ENCODE data around the gene DNER.

DNA sequence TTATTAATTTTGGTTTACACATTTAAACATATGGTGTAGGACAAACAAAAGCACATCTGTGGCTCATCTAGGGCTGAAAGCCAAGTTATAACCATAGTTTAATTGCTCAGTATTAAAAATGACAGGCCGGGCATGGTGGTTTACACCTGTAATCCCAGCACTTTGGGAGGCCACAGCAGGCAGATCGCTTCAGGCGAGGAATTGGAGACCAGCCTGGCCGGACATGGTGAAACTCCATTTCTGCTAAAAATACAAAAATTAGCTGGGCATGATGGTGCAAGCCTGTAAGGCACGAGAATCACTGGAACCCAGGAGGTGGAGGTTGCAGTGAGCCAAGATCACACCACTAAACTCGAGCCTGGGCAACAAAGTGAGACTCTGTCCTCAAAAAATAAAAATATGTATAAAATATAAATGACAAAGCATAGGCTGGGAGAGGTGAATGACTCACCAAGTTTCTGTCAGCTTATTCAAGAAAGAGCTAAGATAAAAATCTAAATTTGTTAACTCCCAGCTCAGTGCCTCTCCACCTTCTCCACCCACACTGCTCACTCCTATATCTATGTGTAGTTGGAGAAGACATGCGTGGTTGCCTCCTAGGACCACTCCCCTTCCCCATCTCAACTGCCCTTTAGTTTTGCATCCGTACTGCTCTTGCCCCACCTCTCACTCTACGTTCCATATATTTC lies 364.1 kb downstream of the DNER start:
- TF ChIP-seq, protein P1, sequence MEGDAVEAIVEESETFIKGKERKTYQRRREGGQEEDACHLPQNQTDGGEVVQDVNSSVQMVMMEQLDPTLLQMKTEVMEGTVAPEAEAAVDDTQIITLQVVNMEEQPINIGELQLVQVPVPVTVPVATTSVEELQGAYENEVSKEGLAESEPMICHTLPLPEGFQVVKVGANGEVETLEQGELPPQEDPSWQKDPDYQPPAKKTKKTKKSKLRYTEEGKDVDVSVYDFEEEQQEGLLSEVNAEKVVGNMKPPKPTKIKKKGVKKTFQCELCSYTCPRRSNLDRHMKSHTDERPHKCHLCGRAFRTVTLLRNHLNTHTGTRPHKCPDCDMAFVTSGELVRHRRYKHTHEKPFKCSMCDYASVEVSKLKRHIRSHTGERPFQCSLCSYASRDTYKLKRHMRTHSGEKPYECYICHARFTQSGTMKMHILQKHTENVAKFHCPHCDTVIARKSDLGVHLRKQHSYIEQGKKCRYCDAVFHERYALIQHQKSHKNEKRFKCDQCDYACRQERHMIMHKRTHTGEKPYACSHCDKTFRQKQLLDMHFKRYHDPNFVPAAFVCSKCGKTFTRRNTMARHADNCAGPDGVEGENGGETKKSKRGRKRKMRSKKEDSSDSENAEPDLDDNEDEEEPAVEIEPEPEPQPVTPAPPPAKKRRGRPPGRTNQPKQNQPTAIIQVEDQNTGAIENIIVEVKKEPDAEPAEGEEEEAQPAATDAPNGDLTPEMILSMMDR (IDR thresholded peaks at IDR 0.05) = no peak
- TF ChIP-seq POLR2A (IDR thresholded peaks at IDR 0.05) = no peak
- no peak for TF ChIP-seq EP300 (IDR thresholded peaks at IDR 0.05)
- no peak for TF ChIP-seq POLR2AphosphoS5 (IDR thresholded peaks at IDR 0.05)
